ENCODE results near the gene NTM. TPM values are rescaled to one million over a fixed set of nuclear protein-coding genes. Genes with fewer than 3 reads are reported as not detected.

Gene NTM
- total RNA-seq, 3 donors from 2014 or later = 0.66 to 9.0 (median 1.0) TPM

DNA sequence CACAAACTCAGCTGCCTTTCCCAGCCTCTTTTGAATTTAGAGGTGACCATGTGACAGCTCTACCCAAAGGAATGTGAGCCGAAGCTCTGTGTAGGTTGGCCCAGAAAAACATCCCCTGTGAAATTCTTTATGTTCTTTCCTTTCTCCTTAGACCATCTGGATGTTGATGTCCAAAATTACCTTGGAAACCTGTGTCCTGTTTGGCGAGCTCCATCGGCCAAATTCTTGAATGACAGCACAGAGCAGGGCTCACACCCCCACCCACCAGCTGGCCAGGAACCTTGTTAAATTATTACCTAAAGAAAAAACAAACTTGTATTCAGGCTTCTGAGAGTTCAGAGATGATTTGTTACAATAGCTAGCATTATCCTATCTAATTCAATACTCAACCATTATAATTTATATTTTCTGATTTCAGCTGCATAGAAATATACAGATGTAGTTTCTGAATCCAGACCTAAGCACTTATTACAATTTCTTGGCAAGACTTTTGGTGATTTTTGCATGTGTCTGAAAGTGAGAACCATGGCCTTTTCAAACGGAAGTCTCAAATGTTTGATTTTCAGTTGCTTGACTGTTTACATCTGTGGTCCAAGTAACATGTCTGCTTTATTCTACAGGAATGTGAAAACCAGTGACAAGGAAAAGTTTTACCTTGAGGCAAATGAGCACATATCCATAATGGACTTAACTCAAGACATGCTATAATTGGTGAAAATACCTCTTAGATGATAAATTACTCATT, 554.2 kb downstream of the NTM start:
- no peaks in the 10 kb centered on the region for H3K4me1 ChIP-seq
- TF ChIP-seq POLR2AphosphoS5 (IDR thresholded peaks at IDR 0.05) = no peak
- no peak for TF ChIP-seq POLR2A (IDR thresholded peaks at IDR 0.05)
- TF ChIP-seq CTCF (IDR thresholded peaks at IDR 0.05) = no peak
- H3K9me3 ChIP-seq = no peaks in the 10 kb centered on the region
- intact Hi-C loops (cut with DNase I; ENCODE audit: low total_unique reads) = loop anchor here (5.0 kb wide), 1 partner anchor 508 kb away; no protein-coding TSS in a partner anchor
- H3K4me3 ChIP-seq = no peak overlapping the region
- H3K27me3 ChIP-seq = no peaks in the 10 kb centered on the region
- no peak overlapping the region for H3K27ac ChIP-seq
- no peak for DNase-seq (ENCODE audit: low spot score in 2 of 2)
- H3K36me3 ChIP-seq = no peaks in the 10 kb centered on the region

GRCh38 chr11:131925829-131926228, 555.4 kb downstream of the NTM start:
- no peak for DNase-seq (ENCODE audit: low spot score in 2 of 2)

DNA sequence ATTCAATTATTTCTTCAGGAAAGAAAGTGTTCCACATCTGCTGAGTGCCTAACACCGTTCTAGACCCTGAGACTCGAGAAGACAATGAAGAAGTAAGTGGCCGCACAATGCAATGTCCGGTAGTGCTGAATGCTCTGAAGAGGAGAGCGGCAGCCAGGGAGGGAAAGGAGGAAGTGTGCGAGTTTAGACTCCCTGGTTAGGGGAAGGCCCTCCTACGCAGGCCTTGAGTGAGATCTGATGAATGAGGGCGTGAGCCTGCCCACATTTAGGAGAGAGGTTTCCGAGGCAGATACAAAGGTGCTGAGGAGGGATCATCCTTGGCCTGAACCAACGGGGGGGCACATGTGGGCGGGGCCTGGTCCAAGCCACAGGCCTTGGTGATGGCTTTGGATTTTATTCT, 558.6 kb downstream of the NTM start:
- intact Hi-C loops (cut with DNase I; ENCODE audit: low total_unique reads) = loop anchor here (5.0 kb wide), 1 partner anchor 503 kb away; no protein-coding TSS in a partner anchor
- TF ChIP-seq POLR2A (IDR thresholded peaks at IDR 0.05) (no peak), POLR2AphosphoS5 (IDR thresholded peaks at IDR 0.05) (no peak), CTCF (IDR thresholded peaks at IDR 0.05) (no peak)
- no peaks in the 10 kb centered on the region for H3K36me3 ChIP-seq
- H3K27me3 ChIP-seq = no peaks in the 10 kb centered on the region
- H3K9me3 ChIP-seq = no peaks in the 10 kb centered on the region
- no peak for DNase-seq (ENCODE audit: low spot score in 2 of 2)
- H3K4me3 ChIP-seq = no peak overlapping the region
- no peak overlapping the region for H3K27ac ChIP-seq
- H3K4me1 ChIP-seq = no peaks in the 10 kb centered on the region

More at GRCh38 chr11:131925829-131926228, 555.4 kb downstream of the NTM start:
- no peaks in the 10 kb centered on the region for H3K36me3 ChIP-seq
- H3K4me3 ChIP-seq = no peak overlapping the region
- H3K27me3 ChIP-seq = no peaks in the 10 kb centered on the region
- TF ChIP-seq POLR2A (IDR thresholded peaks at IDR 0.05) (no peak), POLR2AphosphoS5 (IDR thresholded peaks at IDR 0.05) (no peak), CTCF (IDR thresholded peaks at IDR 0.05) (no peak)
- H3K9me3 ChIP-seq = no peaks in the 10 kb centered on the region
- H3K27ac ChIP-seq = no peak overlapping the region
- intact Hi-C loops (cut with DNase I; ENCODE audit: low total_unique reads) = loop anchor here (5.0 kb wide), 1 partner anchor 506 kb away; no protein-coding TSS in a partner anchor
- no peaks in the 10 kb centered on the region for H3K4me1 ChIP-seq

GRCh38 chr11:131932584-131933325, 562.3 kb downstream of the NTM start:
- intact Hi-C loops (cut with DNase I; ENCODE audit: low total_unique reads) = no loop called here
- TF ChIP-seq POLR2AphosphoS5 (IDR thresholded peaks at IDR 0.05) (no peak), POLR2A (IDR thresholded peaks at IDR 0.05) (no peak), CTCF (IDR thresholded peaks at IDR 0.05) (no peak)
- peak overlapping the region; percentile 48 to 52 for H3K27ac ChIP-seq

DNA sequence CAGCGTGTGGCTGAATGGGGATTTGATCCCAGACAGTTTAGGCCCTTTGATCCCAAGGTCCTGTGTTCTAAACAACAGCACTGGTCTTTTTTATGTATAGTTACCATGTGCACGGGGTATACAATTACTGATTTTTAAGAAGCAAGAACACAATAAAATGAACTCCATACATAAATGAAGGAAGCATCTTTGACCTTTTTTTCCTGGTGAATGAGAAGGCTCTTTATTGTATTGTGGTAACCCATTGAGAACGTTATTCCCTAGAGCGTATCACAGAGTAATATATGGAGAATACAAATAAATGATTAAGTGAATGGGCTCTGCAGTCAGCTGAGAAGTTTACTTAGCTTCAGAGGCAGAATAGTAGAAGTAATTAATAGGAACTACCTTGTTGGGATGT, 563.6 kb downstream of the NTM start:
- H3K27ac ChIP-seq = no peak overlapping the region
- no peaks in the 10 kb centered on the region for H3K4me1 ChIP-seq
- H3K36me3 ChIP-seq = no peaks in the 10 kb centered on the region
- H3K27me3 ChIP-seq = peaks cover 0 to 3% of the 10 kb centered on the region in 2 donors
- no peaks in the 10 kb centered on the region for H3K9me3 ChIP-seq
- H3K4me3 ChIP-seq = no peak overlapping the region
- TF ChIP-seq POLR2A (IDR thresholded peaks at IDR 0.05) = no peak
- no peak for TF ChIP-seq POLR2AphosphoS5 (IDR thresholded peaks at IDR 0.05)
- no peak for TF ChIP-seq CTCF (IDR thresholded peaks at IDR 0.05)
- DNase-seq (ENCODE audit: low spot score in 2 of 2) = no peak
- intact Hi-C loops (cut with DNase I; ENCODE audit: low total_unique reads) = no loop called here

More at GRCh38 chr11:131932584-131933325, 562.3 kb downstream of the NTM start:
- H3K4me3 ChIP-seq = no peak overlapping the region
- H3K4me1 ChIP-seq = no peaks in the 10 kb centered on the region
- no peaks in the 10 kb centered on the region for H3K36me3 ChIP-seq
- H3K9me3 ChIP-seq = no peaks in the 10 kb centered on the region
- DNase-seq (ENCODE audit: low spot score in 2 of 2) = peak in 1 of 2 donors; percentile 66
- peaks cover 0 to 3% of the 10 kb centered on the region in 2 donors for H3K27me3 ChIP-seq

Measured in breast epithelium (tissue), 4 donors.